ENCODE data around the gene ATXN7. TPM values are rescaled to one million over a fixed set of nuclear protein-coding genes. Genes with fewer than 3 reads are reported as not detected.

ATXN7 gene
- total RNA-seq, 1 donor from 2014 or later: 13.2 TPM

GRCh38 chr3:63824309-63824708, 39.4 kb upstream of the ATXN7 start:
- intact Hi-C loops (cut with DNase I): no loop called here
- H3K4me1 ChIP-seq: no peaks in the 10 kb centered on the region
- TF ChIP-seq CTCF (IDR thresholded peaks at IDR 0.05): no peak
- no peak for DNase-seq (ENCODE audit: low spot score in 2 of 2)
- H3K27me3 ChIP-seq: no peaks in the 10 kb centered on the region
- no peak overlapping the region for H3K27ac ChIP-seq
- H3K36me3 ChIP-seq: peaks cover 5 to 6% of the 10 kb centered on the region in 2 donors
- H3K9me3 ChIP-seq: no peaks in the 10 kb centered on the region
- H3K4me3 ChIP-seq: no peak overlapping the region

DNA sequence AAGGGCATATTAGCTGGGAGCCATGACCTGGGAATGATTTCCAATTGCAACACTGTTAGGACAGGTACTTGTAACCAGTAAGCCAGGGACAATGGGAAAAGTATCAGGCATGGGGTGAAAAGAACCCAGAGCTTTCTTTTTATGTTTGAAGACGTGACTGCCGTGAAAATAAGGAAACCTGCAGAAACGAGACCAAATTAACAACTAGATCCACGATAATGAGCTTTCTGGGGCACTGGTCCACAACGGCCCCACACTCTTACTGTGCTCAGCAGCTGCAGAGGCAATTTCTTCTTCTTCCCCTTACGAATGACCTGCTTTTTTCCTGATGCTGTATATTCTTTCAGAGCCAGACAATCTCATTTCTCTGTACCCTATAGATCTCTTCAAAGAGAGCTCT, 33.1 kb upstream of the ATXN7 start:
- no peak for DNase-seq (ENCODE audit: low spot score in 2 of 2)
- Histone ChIP-seq H3K4me3 (no peak overlapping the region), H3K27me3 (no peaks in the 10 kb centered on the region), H3K9me3 (no peaks in the 10 kb centered on the region), H3K36me3 (peaks cover 22 to 42% of the 10 kb centered on the region in 2 donors), H3K27ac (no peak overlapping the region), H3K4me1 (no peaks in the 10 kb centered on the region)
- TF ChIP-seq CTCF (IDR thresholded peaks at IDR 0.05): no peak
- intact Hi-C loops (cut with DNase I): no loop called here

- peaks cover 22 to 42% of the 10 kb centered on the region in 2 donors for H3K36me3 ChIP-seq
- no peaks in the 10 kb centered on the region for H3K27me3 ChIP-seq
- intact Hi-C loops (cut with DNase I): no loop called here
- H3K4me1 ChIP-seq: no peaks in the 10 kb centered on the region
- no peaks in the 10 kb centered on the region for H3K9me3 ChIP-seq
- no peak overlapping the region for H3K4me3 ChIP-seq
- no peak for DNase-seq (ENCODE audit: low spot score in 2 of 2)
- no peak for TF ChIP-seq CTCF (IDR thresholded peaks at IDR 0.05)
- H3K27ac ChIP-seq: no peak overlapping the region
These were observed 31.3 kb upstream of the ATXN7 start for GRCh38 chr3:63832395-63832794.

DNA sequence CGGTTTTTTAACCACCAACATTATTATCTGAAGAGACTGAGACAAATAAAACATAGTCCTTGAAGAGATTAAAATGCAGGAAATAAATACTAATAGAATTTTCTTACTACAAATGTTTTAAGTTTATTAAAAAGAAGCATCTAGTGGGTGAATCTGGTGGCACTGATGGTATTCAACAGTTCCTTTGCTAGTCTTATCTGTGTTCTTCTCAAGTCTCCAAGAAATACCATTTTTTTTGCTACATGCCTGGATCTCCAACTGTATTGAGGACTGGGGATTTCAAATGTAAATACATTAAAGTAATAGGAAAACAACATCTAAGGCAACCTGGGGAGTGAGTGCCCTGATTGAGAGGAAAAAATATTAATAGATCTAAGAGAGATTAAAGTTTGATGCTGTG, 22.0 kb upstream of the ATXN7 start:
- no peak for DNase-seq (ENCODE audit: low spot score in 2 of 2)
- no peaks in the 10 kb centered on the region for H3K9me3 ChIP-seq
- no peak overlapping the region for H3K4me3 ChIP-seq
- intact Hi-C loops (cut with DNase I): no loop called here
- no peaks in the 10 kb centered on the region for H3K36me3 ChIP-seq
- no peak for TF ChIP-seq CTCF (IDR thresholded peaks at IDR 0.05)
- no peaks in the 10 kb centered on the region for H3K27me3 ChIP-seq
- no peaks in the 10 kb centered on the region for H3K4me1 ChIP-seq
- H3K27ac ChIP-seq: no peak overlapping the region

DNA sequence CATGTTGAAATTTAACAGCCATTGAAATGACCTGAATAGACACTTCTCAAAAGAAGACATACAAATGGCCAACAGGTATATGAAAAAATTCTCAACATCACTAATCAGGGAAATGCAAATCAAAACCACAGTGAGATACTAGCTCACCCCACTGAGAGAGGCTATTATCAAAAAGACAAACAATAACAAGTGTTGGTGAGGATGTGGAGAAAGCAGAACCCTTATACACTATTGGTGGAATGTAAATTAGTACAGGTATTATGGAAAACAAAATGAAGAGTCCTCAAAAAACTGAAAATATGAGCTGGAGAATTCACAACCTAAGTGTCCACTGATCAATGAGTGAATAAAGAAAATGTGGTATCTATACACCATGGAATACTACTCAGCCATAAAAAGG, 21.5 kb upstream of the ATXN7 start:
- H3K27ac ChIP-seq: no peak overlapping the region
- intact Hi-C loops (cut with DNase I): no loop called here
- no peaks in the 10 kb centered on the region for H3K4me1 ChIP-seq
- no peaks in the 10 kb centered on the region for H3K36me3 ChIP-seq
- no peak overlapping the region for H3K4me3 ChIP-seq
- DNase-seq (ENCODE audit: low spot score in 2 of 2): no peak
- no peaks in the 10 kb centered on the region for H3K27me3 ChIP-seq
- H3K9me3 ChIP-seq: no peaks in the 10 kb centered on the region
- TF ChIP-seq CTCF (IDR thresholded peaks at IDR 0.05): no peak

GRCh38 chr3:63845215-63845614, 18.5 kb upstream of the ATXN7 start:
- intact Hi-C loops (cut with DNase I): no loop called here
- no peaks in the 10 kb centered on the region for H3K4me1 ChIP-seq

More at GRCh38 chr3:63845215-63845614, 18.5 kb upstream of the ATXN7 start:
- no peak for TF ChIP-seq CTCF (IDR thresholded peaks at IDR 0.05)
- Histone ChIP-seq H3K4me3 (no peak overlapping the region), H3K27me3 (no peaks in the 10 kb centered on the region), H3K36me3 (no peaks in the 10 kb centered on the region), H3K9me3 (no peaks in the 10 kb centered on the region), H3K27ac (no peak overlapping the region)
- no peak for DNase-seq (ENCODE audit: low spot score in 2 of 2)

All from ascending aorta (tissue), 2 donors.